Skin epidermis (tissue), 12 donors: ENCODE data around the gene TMEM109.

Experiments
- H3K27ac ChIP-seq, 21 experiments: fragments of 200-600 bp; sonication (generic) in 11 of 21; one replicate each; pipeline ENCODE4 v1.5.0; 2020; ENCODE audit warnings: mild to moderate bottlenecking in 3 of 21, inconsistent platforms in 2 of 21, moderate library complexity in 2 of 21
- H3K4me3 ChIP-seq, 7 experiments: fragments of 200-600 bp; sonication (generic) in 2 of 7; one replicate each; pipeline ENCODE4 v1.5.0; 2020; ENCODE audit warnings: inconsistent platforms in 2 of 7, mild to moderate bottlenecking in 2 of 7, moderate library complexity in 1 of 7

The TMEM109 gene

GRCh38 chr11:60876168-60876485 lies 37.8 kb upstream of the TMEM109 start:
- Histone ChIP-seq H3K27ac (no peak overlapping the region), H3K4me3 (no peak overlapping the region)

- no peak overlapping the region for H3K4me3 ChIP-seq
- peak overlapping the region in 2 of 21 experiments; percentile 20 to 28 for H3K27ac ChIP-seq
Measured at GRCh38 chr11:60878245-60879101, 35.5 kb upstream of the TMEM109 start.

GRCh38 chr11:60879104-60879503 lies 34.9 kb upstream of the TMEM109 start:
- Histone ChIP-seq H3K27ac (no peak overlapping the region), H3K4me3 (no peak overlapping the region)

GRCh38 chr11:60879971-60880588 lies 33.9 kb upstream of the TMEM109 start:
- Histone ChIP-seq H3K4me3 (no peak overlapping the region), H3K27ac (no peak overlapping the region)

- no peak overlapping the region for H3K4me3 ChIP-seq
- H3K27ac ChIP-seq, result no peak overlapping the region
Measured at GRCh38 chr11:60880643-60881282, 33.2 kb upstream of the TMEM109 start.

GRCh38 chr11:60887556-60887955 lies 26.4 kb upstream of the TMEM109 start:
- no peak overlapping the region for H3K4me3 ChIP-seq

GRCh38 chr11:60889869-60890311 lies 24.1 kb upstream of the TMEM109 start:
- H3K4me3 ChIP-seq, result no peak overlapping the region
- no peak overlapping the region for H3K27ac ChIP-seq

More at GRCh38 chr11:60887556-60887955, 26.4 kb upstream of the TMEM109 start:
- H3K27ac ChIP-seq, result no peak overlapping the region

- no peak overlapping the region for H3K27ac ChIP-seq
- H3K4me3 ChIP-seq, result no peak overlapping the region
Measured at GRCh38 chr11:60890696-60891095, 23.3 kb upstream of the TMEM109 start.

- H3K27ac ChIP-seq, result no peak overlapping the region
Measured at GRCh38 chr11:60891103-60891741, 22.7 kb upstream of the TMEM109 start.

GRCh38 chr11:60895687-60896086 lies 18.3 kb upstream of the TMEM109 start:
- no peak overlapping the region for H3K4me3 ChIP-seq
- no peak overlapping the region for H3K27ac ChIP-seq

More at GRCh38 chr11:60891103-60891741, 22.7 kb upstream of the TMEM109 start:
- H3K4me3 ChIP-seq, result no peak overlapping the region

GRCh38 chr11:60897496-60897895 lies 16.5 kb upstream of the TMEM109 start:
- no peak overlapping the region for H3K27ac ChIP-seq
- H3K4me3 ChIP-seq, result no peak overlapping the region

GRCh38 chr11:60899046-60899936 lies 14.7 kb upstream of the TMEM109 start:
- no peak overlapping the region for H3K4me3 ChIP-seq
- no peak overlapping the region for H3K27ac ChIP-seq

- Histone ChIP-seq H3K27ac (no peak overlapping the region), H3K4me3 (no peak overlapping the region)
Measured at GRCh38 chr11:60899977-60900376, 14.0 kb upstream of the TMEM109 start.

GRCh38 chr11:60900673-60901404 lies 13.1 kb upstream of the TMEM109 start:
- Histone ChIP-seq H3K4me3 (no peak overlapping the region), H3K27ac (no peak overlapping the region)

- H3K27ac ChIP-seq, result no peak overlapping the region
- H3K4me3 ChIP-seq, result no peak overlapping the region
Measured at GRCh38 chr11:60902625-60903024, 11.3 kb upstream of the TMEM109 start.

GRCh38 chr11:60905047-60905446 lies 8.9 kb upstream of the TMEM109 start:
- peak overlapping the region in 6 of 7 experiments; percentile 66 to 100 (median 92) for H3K4me3 ChIP-seq
- peak overlapping the region in 10 of 21 experiments; percentile 88 to 96 (median 94) for H3K27ac ChIP-seq

GRCh38 chr11:60905551-60906113 lies 8.3 kb upstream of the TMEM109 start:
- Histone ChIP-seq H3K27ac (peak overlapping the region; percentile 83 to 98 (median 94)), H3K4me3 (peak overlapping the region; percentile 66 to 100 (median 95))
